ENCODE measurements around the gene LEFTY1. TPM values are rescaled to one million over a fixed set of nuclear protein-coding genes. Genes with fewer than 3 reads are reported as not detected.

The LEFTY1 gene
- total and polyA plus RNA-seq, 2 of the 4 experiments (the other 2 are of a cell fraction) = not detected

DNA sequence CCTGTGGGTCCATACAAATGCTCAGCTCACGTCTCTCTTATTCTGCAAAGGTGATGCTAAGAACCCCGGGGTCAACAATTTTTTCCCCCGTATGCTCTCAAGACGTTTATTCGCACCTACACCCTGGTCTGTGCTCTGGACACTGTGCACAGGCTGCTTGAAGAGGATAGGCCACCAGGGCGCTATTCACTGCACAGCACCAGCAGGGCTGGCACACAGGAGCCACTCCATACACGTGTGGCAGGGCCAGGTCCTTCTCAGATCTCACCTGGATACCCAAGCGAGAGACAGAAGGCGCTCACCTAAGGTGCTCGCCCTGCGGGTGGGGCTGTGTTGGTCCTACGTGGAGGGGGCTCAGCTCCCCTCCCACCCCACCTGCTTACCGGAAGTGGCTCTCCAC is 23.4 kb downstream of the LEFTY1 start:
- dilution Hi-C loops (cut with HindIII; ENCODE audit: low sequenced_read_pairs, unreplicated experiment) = no loop called here
- CTCF ChIA-PET = interaction anchor here (0.7 kb wide), 1 partner anchor 186 kb away, joined by 3 read pairs; no protein-coding TSS in a partner anchor

More for the DNA sequence above, 23.4 kb downstream of the LEFTY1 start:
- H2BK120ac ChIP-seq (ENCODE audit: low read depth, low read length) = peak overlapping the region; percentile 25; the same call in 1 of the 2 replicates
- BruUV-seq (replicated peaks) = no TSS peak
- H3K18ac ChIP-seq (ENCODE audit: low read depth, low read length) = no peak overlapping the region
- H2BK5ac ChIP-seq (ENCODE audit: low read depth, low read length, poor library complexity, severe bottlenecking) = peak overlapping the region; percentile 9
- H3K4ac ChIP-seq (ENCODE audit: low read depth, low read length) = 0 out of 2 replicates have a peak overlapping the region, but pooled peaks have one; percentile 2
- POLR2A ChIA-PET (ENCODE audit: unreplicated experiment) = no interaction called here
- TF ChIP-seq NFE2L2 (IDR thresholded peaks at IDR 0.05; ENCODE audit: low read depth, low read length) (no peak), MAFK (IDR thresholded peaks at IDR 0.05; ENCODE audit: low read depth, low read length) (no peak), POLR2A (IDR thresholded peaks at IDR 0.05; ENCODE audit: low read depth, low read length) (no peak), RAD21 (IDR thresholded peaks at IDR 0.05; ENCODE audit: low read length) (no peak), ELK1 (IDR thresholded peaks at IDR 0.05; ENCODE audit: borderline replicate concordance, low read depth, low read length) (no peak), RFX5 (IDR thresholded peaks at IDR 0.05; ENCODE audit: low read depth, low read length) (no peak)
- no peak overlapping the region for H3K4me2 ChIP-seq (ENCODE audit: low read depth, low read length)
- intact Hi-C loops (cut with micrococcal nuclease) (no loop called here), in situ Hi-C loops (cut with MboI; ENCODE audit: low sequenced_read_pairs) (no loop called here)
- H3K36me3 ChIP-seq (ENCODE audit: control insufficient read depth, insufficient read depth, low read length) = peaks cover 52% of the 10 kb centered on the region
- H3K9me1 ChIP-seq (ENCODE audit: insufficient read depth, low read length) = peaks cover 16% of the 10 kb centered on the region; the same call in 1 of the 2 replicates
- H3K9me3 ChIP-seq (ENCODE audit: control insufficient read depth, insufficient read depth, low read length) = no peaks in the 10 kb centered on the region
- H2BK15ac ChIP-seq (ENCODE audit: low read depth, low read length) = no peak overlapping the region
- no peak overlapping the region for H3K23ac ChIP-seq (ENCODE audit: low read depth, low read length)
- H2AK5ac ChIP-seq (ENCODE audit: low read depth, low read length) = 0 out of 2 replicates have a peak overlapping the region, but pooled peaks have one; percentile 16
- H4K8ac ChIP-seq (ENCODE audit: low read depth in 2 of 2, low read length in 2 of 2) = no peak overlapping the region
- no peak overlapping the region for H3K4me3 ChIP-seq (ENCODE audit: insufficient read depth, low read depth, low read length)
- H2BK20ac ChIP-seq (ENCODE audit: low read depth, low read length) = no peak overlapping the region
- H4K91ac ChIP-seq (ENCODE audit: insufficient read depth, low read depth, low read length) = no peak overlapping the region
- H3K56ac ChIP-seq (ENCODE audit: extremely low read depth, insufficient read depth, low read length) = no peak overlapping the region
- H3K27ac ChIP-seq (ENCODE audit: insufficient read depth, low read length) = peak overlapping the region; percentile 17; the same call in 1 of the 2 replicates
- 0 out of 2 replicates have a peak overlapping the region, but pooled peaks have one; percentile 29 for H3K14ac ChIP-seq (replicated peaks; ENCODE audit: low read depth, low read length)
- ATAC-seq (ENCODE audit: low read depth) (no peak), DNase-seq (no peak)
- H2AFZ ChIP-seq (replicated peaks; ENCODE audit: low read length, poor library complexity) = peak overlapping the region; percentile 26
- no peaks in the 10 kb centered on the region for H3K27me3 ChIP-seq (ENCODE audit: control insufficient read depth, insufficient read depth, low read length)
- H4K5ac ChIP-seq (ENCODE audit: low read depth, low read length) = no peak overlapping the region
- H3K4me1 ChIP-seq (ENCODE audit: control insufficient read depth, insufficient read depth, low read length) = peaks cover 13% of the 10 kb centered on the region
- peaks cover 0 to 25% of the 10 kb centered on the region in 2 experiments; a peak in 2 of 4 replicates for H3K79me1 ChIP-seq (ENCODE audit: low read depth in 1 of 2, low read length in 2 of 2)
- H2AK9ac ChIP-seq (replicated peaks; ENCODE audit: low read depth, low read length, poor library complexity) = peak overlapping the region; percentile 58
- peaks cover 14% of the 10 kb centered on the region for H4K20me1 ChIP-seq (ENCODE audit: insufficient read depth, low read length)
- no peak overlapping the region for H3K9ac ChIP-seq (ENCODE audit: low read depth, low read length)
- WGBS, 2 experiments (ENCODE audit: extremely low coverage in 2 of 2, insufficient read length in 1 of 2) = 94% methylated on average over 4 of the region's 13 CpGs; no CpG with 5 or more reads in 1 of the 2 experiments
